HCT116 (cell line): Measurements from ENCODE around the gene RTN4RL1.

ENCODE experiments used
- CEBPB ChIP-seq: IDR thresholded peaks from 2 replicates; pipeline ENCODE4 v1.6.1; 2012; ENCODE audit warnings: low read depth
- CTCF ChIP-seq, 3 experiments: fragments of 200-600 bp in 1 of 3; sonication (generic) in 1 of 3; IDR thresholded peaks in 2 of 3; conservative IDR thresholded peaks in 1 of 3; 2 replicates each; pipeline ENCODE4 v1.5.1; 2012 to 2017; ENCODE audit warnings: low read depth in 2 of 3, low read length in 2 of 3, antibody characterized with exemption in 1 of 3, borderline replicate concordance in 1 of 3, control low read depth in 1 of 3, mild to moderate bottlenecking in 1 of 3, mixed read lengths in 1 of 3, mixed run types in 1 of 3, moderate library complexity in 1 of 3; ENCODE audit not compliant: insufficient read depth in 1 of 3
- POLR2A ChIP-seq: IDR thresholded peaks from 2 replicates; pipeline ENCODE4 v1.7.0; 2011; ENCODE audit warnings: borderline replicate concordance; ENCODE audit not compliant: insufficient read depth, insufficient read length; ENCODE audit errors: extremely low read depth

GRCh38 chr17:1943436-1943831 lies 81.7 kb downstream of the RTN4RL1 start:
- TF ChIP-seq CEBPB (no peak), CTCF (IDR thresholded peaks at IDR 0.05 in 2 of 3, conservative IDR thresholded peaks at IDR 0.05 in 1 of 3; ENCODE audit: borderline replicate concordance in 1 of 3, insufficient read depth in 1 of 3, low read depth in 2 of 3, low read length in 2 of 3) (no peak), POLR2A (no peak)
